Measurements from ENCODE around the gene C20orf202.
"Not testable (repeated sequence)": the region's sequence is repeated elsewhere in the genome, so short reads cannot be mapped to it uniquely, and the experiment has no call there.

Gene C20orf202

DNA sequence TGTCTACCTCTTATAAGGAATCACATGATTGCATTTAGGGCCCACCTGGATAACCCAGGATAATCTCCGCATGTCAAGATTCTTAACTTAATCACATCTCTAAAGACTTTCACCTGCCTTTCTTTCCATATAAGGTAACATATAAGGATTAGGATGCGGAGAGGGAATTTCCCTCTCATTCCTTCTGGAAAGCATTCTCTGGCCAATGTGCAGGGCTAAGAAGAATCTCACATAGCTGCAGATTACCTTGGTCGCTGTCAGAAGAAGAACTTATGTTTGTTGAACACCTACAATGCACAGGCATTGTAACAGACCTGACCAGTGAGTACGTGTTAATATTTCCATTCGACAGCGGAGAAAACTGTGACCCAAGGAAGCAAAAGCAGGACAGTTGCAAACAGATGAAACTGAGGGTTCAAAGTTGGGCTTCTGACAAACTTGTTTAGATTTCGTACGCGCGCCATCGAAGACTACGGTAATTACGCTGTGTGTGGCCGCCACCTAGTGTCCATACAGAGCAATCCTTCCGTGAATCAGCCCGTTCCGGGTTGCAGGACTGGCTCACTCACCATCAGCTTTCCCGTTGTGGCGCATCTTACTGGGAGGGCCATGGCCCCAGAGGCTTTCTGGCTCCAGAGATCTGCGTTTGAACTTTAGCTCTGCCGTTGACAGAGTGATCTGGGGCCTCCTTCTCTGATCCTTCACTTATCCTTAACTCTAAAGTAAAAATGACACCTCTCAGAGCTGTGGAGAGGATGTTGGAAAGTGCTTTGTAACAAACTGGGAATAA lies 9.5 kb downstream of the C20orf202 start:
- TF ChIP-seq, protein P1, sequence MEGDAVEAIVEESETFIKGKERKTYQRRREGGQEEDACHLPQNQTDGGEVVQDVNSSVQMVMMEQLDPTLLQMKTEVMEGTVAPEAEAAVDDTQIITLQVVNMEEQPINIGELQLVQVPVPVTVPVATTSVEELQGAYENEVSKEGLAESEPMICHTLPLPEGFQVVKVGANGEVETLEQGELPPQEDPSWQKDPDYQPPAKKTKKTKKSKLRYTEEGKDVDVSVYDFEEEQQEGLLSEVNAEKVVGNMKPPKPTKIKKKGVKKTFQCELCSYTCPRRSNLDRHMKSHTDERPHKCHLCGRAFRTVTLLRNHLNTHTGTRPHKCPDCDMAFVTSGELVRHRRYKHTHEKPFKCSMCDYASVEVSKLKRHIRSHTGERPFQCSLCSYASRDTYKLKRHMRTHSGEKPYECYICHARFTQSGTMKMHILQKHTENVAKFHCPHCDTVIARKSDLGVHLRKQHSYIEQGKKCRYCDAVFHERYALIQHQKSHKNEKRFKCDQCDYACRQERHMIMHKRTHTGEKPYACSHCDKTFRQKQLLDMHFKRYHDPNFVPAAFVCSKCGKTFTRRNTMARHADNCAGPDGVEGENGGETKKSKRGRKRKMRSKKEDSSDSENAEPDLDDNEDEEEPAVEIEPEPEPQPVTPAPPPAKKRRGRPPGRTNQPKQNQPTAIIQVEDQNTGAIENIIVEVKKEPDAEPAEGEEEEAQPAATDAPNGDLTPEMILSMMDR (IDR thresholded peaks at IDR 0.05; ENCODE audit: borderline replicate concordance, insufficient read depth, low read depth, low read length) = peak; percentile 92
- H3K4me3 ChIP-seq (ENCODE audit: low read depth, low read length) = no peak overlapping the region

- TF ChIP-seq, protein P1 (IDR thresholded peaks at IDR 0.05; ENCODE audit: borderline replicate concordance, insufficient read depth, low read depth, low read length) = no peak
- H3K4me3 ChIP-seq (ENCODE audit: low read depth, low read length) = no peak overlapping the region
Measured at GRCh38 chr20:1214838-1215261, 11.6 kb downstream of the C20orf202 start.

DNA sequence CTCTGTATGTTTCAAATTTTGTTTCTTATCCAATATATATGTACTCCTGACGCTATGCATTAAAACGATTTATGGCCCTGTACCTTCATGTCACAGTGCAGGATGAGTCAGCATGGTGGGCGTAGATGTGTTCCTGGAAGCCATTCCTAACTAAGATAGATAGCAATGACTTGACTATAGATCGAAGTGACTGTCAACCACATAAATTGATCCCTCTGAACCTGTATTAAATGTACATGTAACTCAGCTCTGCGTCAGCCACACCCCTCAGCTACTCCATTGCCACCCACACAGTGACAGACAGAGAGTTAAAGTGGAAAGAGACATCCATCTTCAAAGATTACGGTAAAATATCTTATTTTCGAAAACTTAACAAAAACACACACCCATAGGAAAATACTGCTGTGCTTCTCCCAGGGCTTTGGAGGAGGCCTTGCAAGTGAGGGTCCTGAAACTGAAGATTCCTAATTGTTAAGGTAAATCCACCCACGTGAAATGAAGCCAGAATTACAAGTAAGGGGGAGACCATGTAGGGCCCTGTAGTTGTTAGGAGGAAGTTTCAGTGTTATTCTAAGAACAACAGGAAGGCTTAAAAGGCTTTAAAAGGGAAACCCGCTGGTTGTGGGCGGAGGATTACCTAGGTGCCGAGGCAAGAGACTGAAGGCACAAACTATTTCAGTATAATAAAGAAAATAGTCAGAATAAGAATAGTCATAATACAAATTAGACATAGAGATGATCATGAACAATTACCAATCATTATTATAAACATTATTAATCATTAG lies 12.3 kb downstream of the C20orf202 start:
- no peak overlapping the region for H3K4me3 ChIP-seq (ENCODE audit: low read depth, low read length)
- TF ChIP-seq, protein P1 (IDR thresholded peaks at IDR 0.05; ENCODE audit: borderline replicate concordance, insufficient read depth, low read depth, low read length) = no peak

- H3K4me3 ChIP-seq (ENCODE audit: low read depth, low read length) = not testable (repeated sequence)
Measured at GRCh38 chr20:1216527-1217427, 13.5 kb downstream of the C20orf202 start.

- not testable (repeated sequence) for H3K4me3 ChIP-seq (ENCODE audit: low read depth, low read length)
Measured at GRCh38 chr20:1222750-1223149, 19.5 kb downstream of the C20orf202 start.

GRCh38 chr20:1224205-1224890 lies 21.1 kb downstream of the C20orf202 start:
- TF ChIP-seq, protein P1 (IDR thresholded peaks at IDR 0.05; ENCODE audit: borderline replicate concordance, insufficient read depth, low read depth, low read length) = no peak
- no peak overlapping the region for H3K4me3 ChIP-seq (ENCODE audit: low read depth, low read length)

DNA sequence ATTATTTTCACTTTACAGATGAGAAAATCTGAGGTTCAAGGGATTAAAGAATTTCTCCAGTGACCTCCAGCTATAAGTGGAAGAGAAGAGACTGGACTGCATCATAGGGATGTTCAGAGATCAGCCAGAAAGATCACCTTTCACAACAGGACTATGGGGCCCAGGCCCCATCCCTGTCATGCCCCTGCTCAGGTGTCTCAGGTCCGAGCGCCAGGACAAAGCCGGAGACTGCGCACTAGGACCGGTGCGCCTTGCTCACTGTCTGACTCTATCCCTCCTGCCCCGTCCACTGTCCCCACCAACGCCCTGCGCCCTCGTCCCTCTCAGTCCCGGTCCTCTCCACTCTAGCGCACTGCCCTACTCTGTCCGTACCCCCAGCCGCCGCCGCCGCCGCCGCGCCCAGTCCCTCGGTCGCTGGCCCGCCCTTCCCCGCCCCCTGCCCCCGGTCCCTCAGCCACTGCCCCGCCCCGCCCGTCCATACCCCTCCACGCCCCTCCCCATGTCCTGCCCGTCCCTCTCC lies 22.1 kb downstream of the C20orf202 start:
- no peak overlapping the region for H3K4me3 ChIP-seq (ENCODE audit: low read depth, low read length)
- TF ChIP-seq, protein P1 (IDR thresholded peaks at IDR 0.05; ENCODE audit: borderline replicate concordance, insufficient read depth, low read depth, low read length) = no peak

Data from GM12875 (cell line).